ENCODE data around the gene ALAD. TPM values are rescaled to one million over a fixed set of nuclear protein-coding genes. Genes with fewer than 3 reads are reported as not detected.

Gene ALAD
- polyA plus RNA-seq, 1 donor (not counting 4 experiments of a cell fraction or from before 2014, with no cell fraction given), result 9.3 TPM

- Histone ChIP-seq H3K4me2 (ENCODE audit: control insufficient read depth, extremely low read depth, insufficient read depth, low read depth, low read length) (no peak overlapping the region), H3K9me1 (ENCODE audit: control insufficient read depth, extremely low read depth, insufficient read depth, low read length) (no peaks in the 10 kb centered on the region), H3K27ac (ENCODE audit: control insufficient read depth, insufficient read depth, low read length) (no peak overlapping the region), H2AFZ (ENCODE audit: control insufficient read depth, low read length) (no peak overlapping the region), H3K9me3 (ENCODE audit: control insufficient read depth, low read depth, low read length) (no peaks in the 10 kb centered on the region), H3K36me3 (ENCODE audit: control insufficient read depth in 2 of 2, extremely low read depth in 1 of 2, insufficient read depth in 2 of 2, low read length in 2 of 2) (no peaks in the 10 kb centered on the region), H3K27me3 (ENCODE audit: control insufficient read depth, extremely low read depth, insufficient read depth, low read length) (no peaks in the 10 kb centered on the region), H3K79me2 (ENCODE audit: control insufficient read depth, insufficient read depth, low read length) (no peaks in the 10 kb centered on the region), H4K20me1 (ENCODE audit: control insufficient read depth, extremely low read depth, insufficient read depth, low read length) (no peaks in the 10 kb centered on the region), H3K9ac (ENCODE audit: control insufficient read depth, extremely low read depth, insufficient read depth, low read length) (no peak overlapping the region), H3K4me3 (ENCODE audit: control insufficient read depth in 2 of 3, extremely low read depth in 1 of 3, insufficient read depth in 2 of 3, low read depth in 1 of 3, low read length in 3 of 3) (no peak overlapping the region), H3K4me1 (ENCODE audit: control insufficient read depth, extremely low read depth, insufficient read depth, low read length) (no peaks in the 10 kb centered on the region)
- DNase-seq (ENCODE audit: low read depth, low spot score) (no peak), FAIRE-seq (no peak)
- no peak for TF ChIP-seq CTCF (optimal IDR thresholded peaks at IDR 0.05 in 1 of 3, IDR thresholded peaks at IDR 0.05 in 1 of 3, conservative IDR thresholded peaks at IDR 0.05 in 1 of 3; ENCODE audit: extremely low read depth in 1 of 3, insufficient read depth in 2 of 3, low read length in 3 of 3)
- no peak for TF ChIP-seq EZH2 (IDR thresholded peaks at IDR 0.05; ENCODE audit: low read length)
- dilution Hi-C loops (cut with MboI; ENCODE audit: extremely low pct_ligation_motif_present, low sequenced_read_pairs), result no loop called here
These were observed 36.1 kb downstream of the ALAD start for GRCh38 chr9:113364951-113365350.

GRCh38 chr9:113363336-113363735, 37.7 kb downstream of the ALAD start:
- DNase-seq (ENCODE audit: low read depth, low spot score) (no peak), FAIRE-seq (no peak)
- no peaks in the 10 kb centered on the region for H4K20me1 ChIP-seq (ENCODE audit: control insufficient read depth, extremely low read depth, insufficient read depth, low read length)
- no peaks in the 10 kb centered on the region for H3K9me1 ChIP-seq (ENCODE audit: control insufficient read depth, extremely low read depth, insufficient read depth, low read length)
- H3K79me2 ChIP-seq (ENCODE audit: control insufficient read depth, insufficient read depth, low read length), result no peaks in the 10 kb centered on the region
- no peaks in the 10 kb centered on the region for H3K4me1 ChIP-seq (ENCODE audit: control insufficient read depth, extremely low read depth, insufficient read depth, low read length)
- no peak overlapping the region for H2AFZ ChIP-seq (ENCODE audit: control insufficient read depth, low read length)
- no peaks in the 10 kb centered on the region for H3K27me3 ChIP-seq (ENCODE audit: control insufficient read depth, extremely low read depth, insufficient read depth, low read length)
- H3K4me3 ChIP-seq (ENCODE audit: control insufficient read depth in 2 of 3, extremely low read depth in 1 of 3, insufficient read depth in 2 of 3, low read depth in 1 of 3, low read length in 3 of 3), result no peak overlapping the region
- H3K9me3 ChIP-seq (ENCODE audit: control insufficient read depth, low read depth, low read length), result no peaks in the 10 kb centered on the region
- H3K27ac ChIP-seq (ENCODE audit: control insufficient read depth, insufficient read depth, low read length), result no peak overlapping the region
- H3K36me3 ChIP-seq (ENCODE audit: control insufficient read depth in 2 of 2, extremely low read depth in 1 of 2, insufficient read depth in 2 of 2, low read length in 2 of 2), result no peaks in the 10 kb centered on the region
- no peak overlapping the region for H3K9ac ChIP-seq (ENCODE audit: control insufficient read depth, extremely low read depth, insufficient read depth, low read length)
- dilution Hi-C loops (cut with MboI; ENCODE audit: extremely low pct_ligation_motif_present, low sequenced_read_pairs), result no loop called here
- no peak overlapping the region for H3K4me2 ChIP-seq (ENCODE audit: control insufficient read depth, extremely low read depth, insufficient read depth, low read depth, low read length)
- TF ChIP-seq EZH2 (IDR thresholded peaks at IDR 0.05; ENCODE audit: low read length) (no peak), CTCF (optimal IDR thresholded peaks at IDR 0.05 in 1 of 3, IDR thresholded peaks at IDR 0.05 in 1 of 3, conservative IDR thresholded peaks at IDR 0.05 in 1 of 3; ENCODE audit: extremely low read depth in 1 of 3, insufficient read depth in 2 of 3, low read length in 3 of 3) (no peak)
